ENCODE measurements around the gene DFFA.
A peak's percentile ranks its signal among the peaks of the same experiment; 100 is the strongest.

DFFA gene

GRCh38 chr1:10514490-10515235 lies 42.3 kb upstream of the DFFA start:
- no peaks in the 10 kb centered on the region for H3K9me3 ChIP-seq (ENCODE audit: insufficient read depth, low read length, severe bottlenecking)
- H3K27me3 ChIP-seq (ENCODE audit: insufficient read depth, low read length, poor library complexity) = no peaks in the 10 kb centered on the region
- DNase-seq (peak; percentile 48), ATAC-seq (ENCODE audit: insufficient read depth, low read depth) (no peak)
- no peaks in the 10 kb centered on the region for H3K36me3 ChIP-seq (ENCODE audit: insufficient read depth, low read length)
- TF ChIP-seq CTCF (IDR thresholded peaks at IDR 0.05; ENCODE audit: borderline replicate concordance, extremely low read depth, low read length, poor library complexity, severe bottlenecking) (peak; percentile 74), EZH2 (IDR thresholded peaks at IDR 0.05; ENCODE audit: borderline replicate concordance, low read depth, low read length, severe bottlenecking) (no peak)
- H3K9ac ChIP-seq (ENCODE audit: low read depth, low read length) = no peak overlapping the region
- peaks cover 62% of the 10 kb centered on the region for H3K4me1 ChIP-seq (ENCODE audit: insufficient read depth, low read length)
- peak overlapping the region; percentile 40 for H3K27ac ChIP-seq (ENCODE audit: low read length)
- no peak overlapping the region for H2AFZ ChIP-seq (ENCODE audit: low read depth, low read length)
- H3K79me2 ChIP-seq (ENCODE audit: insufficient read depth, low read length) = peaks cover 81% of the 10 kb centered on the region
- no peak overlapping the region for H3K4me3 ChIP-seq (ENCODE audit: low read depth in 1 of 2, low read length in 2 of 2)
- no peak overlapping the region for H3K4me2 ChIP-seq (ENCODE audit: insufficient read depth, low read length)
- H4K20me1 ChIP-seq (ENCODE audit: insufficient read depth, low read length) = peaks cover 16% of the 10 kb centered on the region; the same call in 1 of the 2 replicates

GRCh38 chr1:10513199-10513598 lies 40.9 kb upstream of the DFFA start:
- ATAC-seq (ENCODE audit: insufficient read depth, low read depth) (0 out of 3 replicates have a peak, but pooled peaks have one; percentile 6), DNase-seq (peak; percentile 46)
- Histone ChIP-seq H3K36me3 (ENCODE audit: insufficient read depth, low read length) (no peaks in the 10 kb centered on the region), H3K4me3 (ENCODE audit: low read depth in 1 of 2, low read length in 2 of 2) (no peak overlapping the region), H2AFZ (ENCODE audit: low read depth, low read length) (no peak overlapping the region), H3K9ac (ENCODE audit: low read depth, low read length) (peak overlapping the region; percentile 25; the same call in 1 of the 2 replicates), H3K4me1 (ENCODE audit: insufficient read depth, low read length) (peaks cover 77% of the 10 kb centered on the region), H3K9me3 (ENCODE audit: insufficient read depth, low read length, severe bottlenecking) (no peaks in the 10 kb centered on the region), H3K27ac (ENCODE audit: low read length) (peak overlapping the region; percentile 66), H4K20me1 (ENCODE audit: insufficient read depth, low read length) (peaks cover 11% of the 10 kb centered on the region; the same call in 1 of the 2 replicates), H3K27me3 (ENCODE audit: insufficient read depth, low read length, poor library complexity) (no peaks in the 10 kb centered on the region), H3K4me2 (ENCODE audit: insufficient read depth, low read length) (no peak overlapping the region), H3K79me2 (ENCODE audit: insufficient read depth, low read length) (peaks cover 82% of the 10 kb centered on the region)
- TF ChIP-seq EZH2 (IDR thresholded peaks at IDR 0.05; ENCODE audit: borderline replicate concordance, low read depth, low read length, severe bottlenecking) (no peak), CTCF (IDR thresholded peaks at IDR 0.05; ENCODE audit: borderline replicate concordance, extremely low read depth, low read length, poor library complexity, severe bottlenecking) (no peak)

- 0 out of 2 replicates have a peak, but pooled peaks cover 3% of the 10 kb centered on the region for H4K20me1 ChIP-seq (ENCODE audit: insufficient read depth, low read length)
- TF ChIP-seq EZH2 (IDR thresholded peaks at IDR 0.05; ENCODE audit: borderline replicate concordance, low read depth, low read length, severe bottlenecking) = no peak
- no peak for TF ChIP-seq CTCF (IDR thresholded peaks at IDR 0.05; ENCODE audit: borderline replicate concordance, extremely low read depth, low read length, poor library complexity, severe bottlenecking)
- H3K4me3 ChIP-seq (ENCODE audit: low read depth in 1 of 2, low read length in 2 of 2) = peak overlapping the region; percentile 7 to 48; a peak in 3 of 4 replicates
- DNase-seq (peak; percentile 24), ATAC-seq (ENCODE audit: insufficient read depth, low read depth) (peak; percentile 7; the same call in 1 of the 3 replicates)
- no peaks in the 10 kb centered on the region for H3K36me3 ChIP-seq (ENCODE audit: insufficient read depth, low read length)
- peaks cover 79% of the 10 kb centered on the region for H3K79me2 ChIP-seq (ENCODE audit: insufficient read depth, low read length)
- H3K27ac ChIP-seq (ENCODE audit: low read length) = peak overlapping the region; percentile 93
- peak overlapping the region; percentile 64 for H3K9ac ChIP-seq (ENCODE audit: low read depth, low read length)
- H3K4me1 ChIP-seq (ENCODE audit: insufficient read depth, low read length) = peaks cover 85% of the 10 kb centered on the region
- H3K4me2 ChIP-seq (ENCODE audit: insufficient read depth, low read length) = peak overlapping the region; percentile 64
- H3K27me3 ChIP-seq (ENCODE audit: insufficient read depth, low read length, poor library complexity) = no peaks in the 10 kb centered on the region
- peak overlapping the region; percentile 41 for H2AFZ ChIP-seq (ENCODE audit: low read depth, low read length)
- H3K9me3 ChIP-seq (ENCODE audit: insufficient read depth, low read length, severe bottlenecking) = no peaks in the 10 kb centered on the region
These were observed 39.2 kb upstream of the DFFA start for GRCh38 chr1:10511494-10511885.

Data from DND-41 (cell line).